ENCODE results near the gene ZBTB48.

Gene ZBTB48

DNA sequence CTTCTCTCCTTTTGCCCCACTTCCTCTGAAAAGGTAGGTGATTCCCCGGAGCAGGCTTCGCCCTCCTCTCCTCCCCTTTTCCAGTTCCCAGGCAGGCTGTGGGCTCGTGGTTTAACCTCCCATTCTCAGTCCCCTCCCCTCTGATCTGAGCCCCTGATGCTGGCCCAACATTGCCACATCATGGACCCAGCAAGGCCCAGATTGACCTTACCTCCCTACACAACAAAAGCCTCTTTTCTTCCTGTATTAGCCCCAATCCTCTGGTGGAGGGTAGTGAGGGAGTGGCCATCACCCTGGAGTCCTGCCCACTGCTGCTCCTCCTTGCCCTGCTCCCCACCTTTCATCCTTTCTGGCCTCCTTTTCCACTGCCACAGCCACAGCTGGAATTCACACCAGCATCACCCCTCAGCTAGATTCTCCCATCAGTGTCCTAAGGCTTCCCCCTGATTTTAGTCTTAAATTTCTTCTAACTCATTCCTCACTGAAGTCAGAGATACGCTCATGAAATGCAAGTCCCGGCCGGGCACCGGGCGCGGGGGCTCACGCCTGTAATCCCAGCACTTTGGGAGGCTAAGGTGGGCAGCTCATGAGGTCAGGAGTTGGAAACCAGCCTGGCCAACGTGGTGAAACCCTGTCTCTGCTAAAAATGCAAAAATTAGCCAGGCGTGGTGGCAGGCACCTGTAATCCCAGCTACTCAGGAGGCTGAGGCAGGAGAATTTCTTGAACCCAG lies 7.0 kb upstream of the ZBTB48 start:
- no peak overlapping the region for H3K4me3 ChIP-seq (ENCODE audit: low read depth, low read length)
- TF ChIP-seq, protein P1, sequence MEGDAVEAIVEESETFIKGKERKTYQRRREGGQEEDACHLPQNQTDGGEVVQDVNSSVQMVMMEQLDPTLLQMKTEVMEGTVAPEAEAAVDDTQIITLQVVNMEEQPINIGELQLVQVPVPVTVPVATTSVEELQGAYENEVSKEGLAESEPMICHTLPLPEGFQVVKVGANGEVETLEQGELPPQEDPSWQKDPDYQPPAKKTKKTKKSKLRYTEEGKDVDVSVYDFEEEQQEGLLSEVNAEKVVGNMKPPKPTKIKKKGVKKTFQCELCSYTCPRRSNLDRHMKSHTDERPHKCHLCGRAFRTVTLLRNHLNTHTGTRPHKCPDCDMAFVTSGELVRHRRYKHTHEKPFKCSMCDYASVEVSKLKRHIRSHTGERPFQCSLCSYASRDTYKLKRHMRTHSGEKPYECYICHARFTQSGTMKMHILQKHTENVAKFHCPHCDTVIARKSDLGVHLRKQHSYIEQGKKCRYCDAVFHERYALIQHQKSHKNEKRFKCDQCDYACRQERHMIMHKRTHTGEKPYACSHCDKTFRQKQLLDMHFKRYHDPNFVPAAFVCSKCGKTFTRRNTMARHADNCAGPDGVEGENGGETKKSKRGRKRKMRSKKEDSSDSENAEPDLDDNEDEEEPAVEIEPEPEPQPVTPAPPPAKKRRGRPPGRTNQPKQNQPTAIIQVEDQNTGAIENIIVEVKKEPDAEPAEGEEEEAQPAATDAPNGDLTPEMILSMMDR (conservative IDR thresholded peaks at IDR 0.05; ENCODE audit: low read depth, low read length), result no peak
- DNase-seq (ENCODE audit: low read depth), result no peak

- TF ChIP-seq, protein P1 (conservative IDR thresholded peaks at IDR 0.05; ENCODE audit: low read depth, low read length), result no peak
- H3K4me3 ChIP-seq (ENCODE audit: low read depth, low read length), result no peak overlapping the region
- DNase-seq (ENCODE audit: low read depth), result peak; percentile 54
These were observed 5.7 kb upstream of the ZBTB48 start for GRCh38 chr1:6574025-6574620.

DNA sequence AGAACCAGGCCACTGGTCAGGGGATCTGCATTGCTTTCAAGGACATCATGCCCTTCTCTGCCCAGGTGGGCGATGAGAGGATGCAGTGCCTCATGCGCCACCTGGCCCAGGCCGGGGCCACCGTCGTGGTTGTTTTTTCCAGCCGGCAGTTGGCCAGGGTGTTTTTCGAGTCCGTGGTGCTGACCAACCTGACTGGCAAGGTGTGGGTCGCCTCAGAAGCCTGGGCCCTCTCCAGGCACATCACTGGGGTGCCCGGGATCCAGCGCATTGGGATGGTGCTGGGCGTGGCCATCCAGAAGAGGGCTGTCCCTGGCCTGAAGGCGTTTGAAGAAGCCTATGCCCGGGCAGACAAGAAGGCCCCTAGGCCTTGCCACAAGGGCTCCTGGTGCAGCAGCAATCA lies 5.0 kb upstream of the ZBTB48 start:
- DNase-seq (ENCODE audit: low read depth), result no peak
- no peak overlapping the region for H3K4me3 ChIP-seq (ENCODE audit: low read depth, low read length)
- TF ChIP-seq, protein P1 (conservative IDR thresholded peaks at IDR 0.05; ENCODE audit: low read depth, low read length), result no peak

DNA sequence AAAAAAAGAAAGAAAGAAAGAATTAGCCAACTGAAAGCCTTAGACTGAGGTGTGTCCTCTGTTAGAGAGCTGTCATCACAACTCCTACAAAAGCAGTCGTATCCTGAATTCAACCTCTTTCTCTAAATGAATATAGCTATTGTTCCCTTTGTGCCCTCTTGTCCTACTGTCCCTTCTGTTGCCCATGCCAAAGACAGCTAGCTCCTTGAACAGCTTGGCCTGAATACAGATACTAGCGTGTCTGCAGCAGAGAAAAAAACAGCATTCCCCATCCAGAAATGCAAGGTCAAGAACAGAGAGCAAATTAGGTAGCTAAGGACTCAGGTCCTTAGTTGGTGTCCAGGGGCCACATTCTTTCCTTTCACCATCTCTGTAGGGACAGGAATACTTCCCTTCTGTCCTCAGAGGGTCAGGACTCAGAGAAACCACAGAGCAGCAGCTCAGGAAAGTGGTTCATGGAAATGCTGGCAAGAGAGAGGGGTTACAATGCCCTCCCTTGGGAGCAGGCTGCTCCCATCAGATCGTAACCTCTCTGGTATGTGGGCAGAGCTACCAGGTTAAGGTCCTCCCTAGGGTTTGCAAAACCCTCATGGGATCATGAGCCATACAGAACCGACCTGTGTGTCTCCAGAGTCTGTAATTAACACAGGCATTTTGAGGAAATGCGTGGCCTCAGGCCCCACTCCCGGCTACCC lies 1.8 kb upstream of the ZBTB48 start:
- no peak for DNase-seq (ENCODE audit: low read depth)
- TF ChIP-seq, protein P1 (conservative IDR thresholded peaks at IDR 0.05; ENCODE audit: low read depth, low read length), result no peak
- H3K4me3 ChIP-seq (ENCODE audit: low read depth, low read length), result no peak overlapping the region

GRCh38 chr1:6578624-6579373 lies 995 bp upstream of the ZBTB48 start:
- H3K4me3 ChIP-seq (ENCODE audit: low read depth, low read length), result no peak overlapping the region
- DNase-seq (ENCODE audit: low read depth), result no peak
- TF ChIP-seq, protein P1 (conservative IDR thresholded peaks at IDR 0.05; ENCODE audit: low read depth, low read length), result no peak

DNA sequence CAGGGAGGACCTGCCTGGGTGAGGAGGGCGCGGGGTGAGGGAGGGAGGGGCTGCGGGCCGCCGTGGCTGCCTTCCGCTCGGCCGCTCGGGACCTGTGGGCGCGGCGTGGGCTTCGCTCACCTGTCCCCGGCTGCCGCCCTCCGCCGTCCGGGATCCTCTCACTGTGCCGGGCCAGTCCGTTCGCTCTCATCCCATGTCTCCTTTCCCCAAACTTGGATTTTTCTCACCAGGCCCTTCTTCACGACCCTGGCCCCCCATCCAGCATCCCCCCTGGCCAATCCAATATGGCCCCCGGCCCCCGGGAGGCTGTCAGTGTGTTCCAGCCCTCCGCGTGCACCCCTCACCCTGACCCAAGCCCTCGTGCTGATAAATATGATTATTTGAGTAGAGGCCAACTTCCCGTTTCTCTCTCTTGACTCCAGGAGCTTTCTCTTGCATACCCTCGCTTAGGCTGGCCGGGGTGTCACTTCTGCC lies 362 bp downstream of the ZBTB48 start:
- H3K4me3 ChIP-seq (ENCODE audit: low read depth, low read length), result peak overlapping the region; percentile 93
- TF ChIP-seq, protein P1 (conservative IDR thresholded peaks at IDR 0.05; ENCODE audit: low read depth, low read length), result no peak
- DNase-seq (ENCODE audit: low read depth), result peak; percentile 25

Measured in choroid plexus epithelial cell (primary cell).